Measurements from ENCODE around the gene LPCAT3. TPM values are rescaled to one million over a fixed set of nuclear protein-coding genes. Genes with fewer than 3 reads are reported as not detected.

Gene LPCAT3
- total RNA-seq, 4 donors from 2014 or later = 45.1 to 68.4 (median 58.5) TPM

GRCh38 chr12:6961278-6961694 is 57.0 kb downstream of the LPCAT3 start:
- 70 to 78% methylated on average over 24 of the region's 24 CpGs for WGBS, 2 donors

DNA sequence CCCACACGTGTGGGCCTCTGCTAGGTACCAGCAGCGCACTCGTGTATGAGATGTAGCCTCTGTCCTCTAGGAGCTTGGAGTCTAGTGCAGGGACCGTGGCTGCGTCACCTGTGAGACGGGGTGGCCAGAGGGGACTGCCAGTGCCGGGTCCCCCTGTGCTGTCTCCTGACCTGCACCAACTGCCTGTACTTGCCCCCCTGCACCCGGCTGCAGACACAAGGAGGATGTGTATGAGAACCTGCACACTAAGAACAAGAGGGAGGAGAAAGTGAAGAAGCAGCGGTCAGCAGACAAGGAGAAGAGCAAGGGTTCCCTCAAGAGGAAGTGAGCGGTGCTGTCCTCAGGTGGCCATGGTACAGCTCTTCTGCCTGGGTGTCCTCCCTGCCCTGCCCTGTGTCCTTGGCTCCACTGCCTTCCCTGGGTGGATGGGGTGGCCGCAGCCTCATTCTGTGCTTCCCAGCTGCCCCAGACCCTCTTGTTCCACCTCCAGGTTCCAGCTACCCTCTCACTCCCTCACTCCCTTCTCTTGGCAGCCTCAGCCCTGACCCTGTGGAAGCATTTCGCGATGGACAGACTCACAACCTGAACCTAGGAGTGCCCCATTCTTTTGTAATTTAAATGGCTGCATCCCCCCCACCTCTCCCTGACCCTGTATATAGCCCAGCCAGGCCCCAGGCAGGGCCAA is 57.5 kb downstream of the LPCAT3 start:
- WGBS, 2 donors = 81 to 85% methylated on average over 12 to 13 of the region's 13 CpGs
- Histone ChIP-seq H3K4me3 (replicated peaks in 1 of 3) (no peak overlapping the region), H3K36me3 (peaks cover 5 to 6% of the 10 kb centered on the region in 2 donors), H3K9me3 (no peaks in the 10 kb centered on the region), H3K27me3 (no peaks in the 10 kb centered on the region), H3K27ac (peak overlapping the region; percentile 87 to 98 (median 97)), H3K4me1 (peaks cover 32 to 47% of the 10 kb centered on the region in 2 donors)
- intact Hi-C loops (cut with DNase I) = loop anchor here (5.0 kb wide), 1 partner anchor 57 kb away; the partner anchor contains the start of gene LPCAT3
- TF ChIP-seq, protein P1, sequence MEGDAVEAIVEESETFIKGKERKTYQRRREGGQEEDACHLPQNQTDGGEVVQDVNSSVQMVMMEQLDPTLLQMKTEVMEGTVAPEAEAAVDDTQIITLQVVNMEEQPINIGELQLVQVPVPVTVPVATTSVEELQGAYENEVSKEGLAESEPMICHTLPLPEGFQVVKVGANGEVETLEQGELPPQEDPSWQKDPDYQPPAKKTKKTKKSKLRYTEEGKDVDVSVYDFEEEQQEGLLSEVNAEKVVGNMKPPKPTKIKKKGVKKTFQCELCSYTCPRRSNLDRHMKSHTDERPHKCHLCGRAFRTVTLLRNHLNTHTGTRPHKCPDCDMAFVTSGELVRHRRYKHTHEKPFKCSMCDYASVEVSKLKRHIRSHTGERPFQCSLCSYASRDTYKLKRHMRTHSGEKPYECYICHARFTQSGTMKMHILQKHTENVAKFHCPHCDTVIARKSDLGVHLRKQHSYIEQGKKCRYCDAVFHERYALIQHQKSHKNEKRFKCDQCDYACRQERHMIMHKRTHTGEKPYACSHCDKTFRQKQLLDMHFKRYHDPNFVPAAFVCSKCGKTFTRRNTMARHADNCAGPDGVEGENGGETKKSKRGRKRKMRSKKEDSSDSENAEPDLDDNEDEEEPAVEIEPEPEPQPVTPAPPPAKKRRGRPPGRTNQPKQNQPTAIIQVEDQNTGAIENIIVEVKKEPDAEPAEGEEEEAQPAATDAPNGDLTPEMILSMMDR (IDR thresholded peaks at IDR 0.05) = no peak
- no peak for TF ChIP-seq POLR2A (IDR thresholded peaks at IDR 0.05)
- no peak for DNase-seq

More at GRCh38 chr12:6961278-6961694, 57.0 kb downstream of the LPCAT3 start:
- H3K4me1 ChIP-seq = peaks cover 32 to 47% of the 10 kb centered on the region in 2 donors
- intact Hi-C loops (cut with DNase I) = loop anchor here (5.0 kb wide), 1 partner anchor 56 kb away; the partner anchor contains the start of gene LPCAT3
- TF ChIP-seq, protein P1 (IDR thresholded peaks at IDR 0.05) = no peak
- no peak for TF ChIP-seq POLR2A (IDR thresholded peaks at IDR 0.05)
- peaks cover 7 to 11% of the 10 kb centered on the region in 2 donors for H3K36me3 ChIP-seq
- no peaks in the 10 kb centered on the region for H3K9me3 ChIP-seq
- no peaks in the 10 kb centered on the region for H3K27me3 ChIP-seq
- H3K4me3 ChIP-seq (replicated peaks in 1 of 3) = peak overlapping the region in 1 of 3 donors; percentile 68
- peak; percentile 31 to 36 for DNase-seq
- H3K27ac ChIP-seq = peak overlapping the region; percentile 87 to 98 (median 97)

DNA sequence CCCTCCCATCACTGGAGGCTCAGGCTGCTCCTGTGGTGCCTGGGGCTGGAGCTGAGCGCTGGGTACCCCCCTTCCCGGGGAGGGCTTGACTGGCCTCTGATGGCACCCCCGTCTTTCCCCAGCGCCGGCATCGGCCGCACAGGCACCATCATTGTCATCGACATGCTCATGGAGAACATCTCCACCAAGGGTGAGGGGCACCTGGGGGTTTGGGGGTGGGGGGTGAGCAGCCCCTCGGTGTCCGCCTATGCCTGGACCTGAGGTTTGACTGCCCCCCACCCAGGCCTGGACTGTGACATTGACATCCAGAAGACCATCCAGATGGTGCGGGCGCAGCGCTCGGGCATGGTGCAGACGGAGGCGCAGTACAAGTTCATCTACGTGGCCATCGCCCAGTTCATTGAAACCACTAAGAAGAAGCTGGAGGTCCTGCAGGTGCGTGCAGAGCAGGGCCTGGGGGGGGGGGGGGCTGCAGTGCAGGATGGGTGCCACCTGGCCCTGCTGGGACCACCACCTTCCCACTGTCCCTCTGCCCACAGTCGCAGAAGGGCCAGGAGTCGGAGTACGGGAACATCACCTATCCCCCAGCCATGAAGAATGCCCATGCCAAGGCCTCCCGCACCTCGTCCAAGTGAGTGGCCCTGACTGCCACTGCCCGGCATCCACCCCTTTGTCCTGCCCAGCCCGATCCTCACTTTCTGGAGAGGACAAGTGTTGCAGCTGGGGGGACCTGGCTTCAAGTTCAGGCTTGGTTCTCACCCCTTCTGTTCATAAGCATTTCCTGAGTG is 58.3 kb downstream of the LPCAT3 start:
- H3K27me3 ChIP-seq = no peaks in the 10 kb centered on the region
- intact Hi-C loops (cut with DNase I) = loop anchor here (5.0 kb wide), 1 partner anchor 57 kb away; the partner anchor contains the start of gene LPCAT3
- H3K4me1 ChIP-seq = peaks cover 28 to 41% of the 10 kb centered on the region in 2 donors
- no peak for DNase-seq
- no peaks in the 10 kb centered on the region for H3K9me3 ChIP-seq
- WGBS, 2 donors = 87 to 90% methylated on average over 11 to 17 of the region's 26 CpGs
- TF ChIP-seq, protein P1 (IDR thresholded peaks at IDR 0.05) = no peak
- no peak for TF ChIP-seq POLR2A (IDR thresholded peaks at IDR 0.05)
- no peaks in the 10 kb centered on the region for H3K36me3 ChIP-seq
- H3K4me3 ChIP-seq (replicated peaks in 1 of 3) = no peak overlapping the region
- H3K27ac ChIP-seq = peak overlapping the region in 1 of 3 donors; percentile 87

DNA sequence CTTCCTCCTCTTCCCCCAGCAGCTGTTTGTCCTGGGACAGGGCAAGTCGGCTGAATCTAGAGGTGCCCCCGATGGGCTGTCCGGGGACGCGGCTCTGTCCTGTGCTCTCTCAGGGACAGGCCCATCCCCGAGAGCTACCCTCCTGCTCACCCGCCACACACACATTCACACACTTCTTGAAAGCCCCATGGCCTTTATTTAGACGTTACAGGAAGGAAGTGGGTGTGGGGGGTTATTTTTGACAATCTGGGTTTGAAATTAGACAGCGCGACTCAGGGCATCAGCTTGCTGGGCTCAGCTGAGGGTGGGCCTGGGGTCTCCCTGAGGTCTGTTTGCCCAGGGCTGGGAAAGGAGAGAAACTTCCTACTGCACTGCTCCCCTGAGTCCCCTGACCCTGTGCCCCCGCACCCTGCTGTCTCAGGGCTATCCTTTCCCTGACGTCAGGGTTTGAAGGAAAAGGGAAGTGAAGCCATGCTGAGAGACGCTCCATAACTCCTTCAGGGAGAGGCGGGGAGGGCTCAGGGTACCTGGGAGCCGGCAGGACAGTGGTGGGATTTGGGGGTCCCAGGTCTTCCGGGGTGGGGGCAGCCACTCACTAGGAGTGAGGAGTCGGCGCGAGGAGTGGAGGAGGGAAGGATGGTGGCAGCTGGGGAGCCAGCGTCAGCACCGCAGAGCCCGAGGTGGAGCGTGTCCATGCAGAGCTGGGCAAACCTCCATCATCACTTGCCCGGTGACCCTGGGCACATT is 59.0 kb downstream of the LPCAT3 start:
- no peak overlapping the region for H3K4me3 ChIP-seq (replicated peaks in 1 of 3)
- peak in 1 of 2 donors; percentile 8 for TF ChIP-seq POLR2A (IDR thresholded peaks at IDR 0.05)
- TF ChIP-seq, protein P1 (IDR thresholded peaks at IDR 0.05) = no peak
- WGBS, 2 donors = 73 to 77% methylated on average over 21 to 24 of the region's 24 CpGs
- peaks cover 20 to 33% of the 10 kb centered on the region in 2 donors for H3K4me1 ChIP-seq
- H3K27me3 ChIP-seq = no peaks in the 10 kb centered on the region
- DNase-seq = no peak
- H3K27ac ChIP-seq = peak overlapping the region; percentile 5 to 73 (median 46)
- H3K9me3 ChIP-seq = no peaks in the 10 kb centered on the region
- intact Hi-C loops (cut with DNase I) = no loop called here
- H3K36me3 ChIP-seq = no peaks in the 10 kb centered on the region

Measured in thyroid gland (tissue), 4 donors.